ENCODE measurements around the gene SLC22A4. TPM values are rescaled to one million over a fixed set of nuclear protein-coding genes. Genes with fewer than 3 reads are reported as not detected.

The SLC22A4 gene
- total RNA-seq, 1 donor from 2014 or later = 0.06 TPM

DNA sequence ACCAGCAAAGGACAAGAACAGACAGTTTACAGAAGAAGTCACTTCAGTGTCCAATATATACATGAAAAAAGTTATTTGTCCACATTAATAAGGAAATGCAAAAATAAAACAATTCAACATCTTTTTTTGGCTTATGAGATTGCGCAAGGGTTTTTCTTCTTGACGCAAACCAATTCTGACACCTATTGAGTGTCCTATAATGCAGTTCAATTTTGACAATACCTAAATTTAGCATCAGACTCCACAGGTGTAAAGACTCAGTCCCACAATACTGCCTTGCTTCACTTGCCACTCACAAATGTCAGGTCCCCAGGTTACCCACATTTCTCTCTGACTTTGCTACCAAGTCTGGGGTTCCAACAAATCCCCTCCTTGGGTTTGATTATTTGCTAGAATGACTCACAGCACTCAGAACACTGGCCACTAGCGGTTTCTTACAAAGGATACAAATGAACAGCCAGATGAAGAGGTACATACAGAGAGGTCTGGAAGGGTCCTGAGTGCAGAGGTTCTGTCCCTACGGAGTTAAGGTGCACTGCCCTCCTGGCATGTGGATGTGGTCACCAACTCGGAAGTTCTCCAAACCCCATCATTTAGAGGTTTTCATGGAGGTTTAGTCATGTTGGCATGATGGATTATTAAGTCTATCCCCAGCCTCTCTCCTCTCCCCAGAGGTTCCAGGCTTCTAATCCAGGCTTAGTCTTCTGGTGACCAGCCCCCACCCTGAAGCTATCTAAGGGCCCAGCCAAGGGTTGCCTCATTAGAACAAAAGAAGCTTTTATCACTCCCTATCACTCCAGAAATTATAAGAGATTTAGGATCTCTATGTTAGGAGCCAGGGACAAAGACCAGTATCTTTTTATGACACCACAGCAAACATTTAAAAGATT lies 48.3 kb downstream of the SLC22A4 start:
- peaks cover 6% of the 10 kb centered on the region for H3K4me1 Mint-ChIP-seq
- no peaks in the 10 kb centered on the region for H4K20me1 ChIP-seq (ENCODE audit: low read depth)
- no peaks in the 10 kb centered on the region for H3K9me3 ChIP-seq (ENCODE audit: low read depth)
- H3K27me3 ChIP-seq = no peaks in the 10 kb centered on the region
- H3K27me3 Mint-ChIP-seq (ENCODE audit: insufficient read depth, low read depth) = peaks cover 2% of the 10 kb centered on the region
- DNase-seq (ENCODE audit: low spot score) = no peak
- no peak overlapping the region for H3K9ac ChIP-seq
- no peak overlapping the region for H3K4me2 ChIP-seq
- no peak overlapping the region for H3K4me3 Mint-ChIP-seq
- TF ChIP-seq CTCF (IDR thresholded peaks at IDR 0.05) (no peak), EZH2phosphoT487 (IDR thresholded peaks at IDR 0.05) (no peak), EZH2 (IDR thresholded peaks at IDR 0.05) (no peak)
- H2AFZ ChIP-seq (replicated peaks) = no peak overlapping the region
- peaks cover 2% of the 10 kb centered on the region for H3K36me3 Mint-ChIP-seq
- no peaks in the 10 kb centered on the region for H3F3A ChIP-seq (ENCODE audit: low read depth)
- H3K4me1 ChIP-seq = no peaks in the 10 kb centered on the region
- no peaks in the 10 kb centered on the region for H3K79me2 ChIP-seq (ENCODE audit: low read depth)
- peaks cover 13% of the 10 kb centered on the region for H3K9me3 Mint-ChIP-seq
- H3K4me3 ChIP-seq = no peak overlapping the region
- no peak overlapping the region for H3K27ac Mint-ChIP-seq
- no peaks in the 10 kb centered on the region for H3K36me3 ChIP-seq
- H3K27ac ChIP-seq = no peak overlapping the region

DNA sequence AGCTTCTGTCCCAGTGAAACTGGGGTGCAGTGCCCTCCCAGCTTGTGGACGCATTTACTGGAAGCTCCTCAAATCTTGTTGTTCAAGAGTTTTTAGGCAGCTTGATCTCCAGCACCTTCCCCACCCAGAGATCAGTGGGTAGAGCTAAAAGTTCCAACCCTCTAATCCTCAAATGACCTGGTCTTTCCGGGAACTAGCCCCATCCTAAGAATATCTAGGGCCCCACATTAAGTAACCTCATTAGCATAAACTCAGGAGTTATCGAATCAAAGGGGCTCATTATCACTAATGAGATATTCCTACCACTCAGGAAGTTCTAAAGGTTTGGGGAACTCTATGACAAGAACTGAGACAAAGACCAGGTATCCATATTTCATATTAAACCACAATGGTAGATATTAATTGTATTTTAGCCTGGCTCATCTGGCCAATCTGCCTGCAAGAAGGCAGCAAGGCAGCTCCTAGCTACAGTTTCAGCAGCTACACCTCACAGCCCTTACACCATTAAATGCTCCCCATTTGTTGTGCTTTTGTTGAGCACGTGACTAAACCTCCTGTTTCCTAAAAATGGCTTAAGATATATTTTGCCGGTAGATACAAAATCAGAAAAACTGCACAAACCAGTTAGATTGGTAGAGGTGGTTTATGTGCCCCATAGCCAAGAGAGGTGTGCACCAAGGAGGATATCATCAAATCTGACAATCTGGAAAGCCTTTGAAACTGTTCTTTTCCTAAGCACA lies 50.8 kb downstream of the SLC22A4 start:
- H3K27ac ChIP-seq = no peak overlapping the region
- no peak for DNase-seq (ENCODE audit: low spot score)
- peaks cover 24% of the 10 kb centered on the region for H3K9me3 Mint-ChIP-seq
- no peak overlapping the region for H3K9ac ChIP-seq
- no peaks in the 10 kb centered on the region for H3K36me3 ChIP-seq
- no peaks in the 10 kb centered on the region for H3F3A ChIP-seq (ENCODE audit: low read depth)
- H3K27me3 Mint-ChIP-seq (ENCODE audit: insufficient read depth, low read depth) = peaks cover 4% of the 10 kb centered on the region
- no peak overlapping the region for H3K4me3 Mint-ChIP-seq
- H3K36me3 Mint-ChIP-seq = peaks cover 8% of the 10 kb centered on the region
- no peak overlapping the region for H3K27ac Mint-ChIP-seq
- no peaks in the 10 kb centered on the region for H3K79me2 ChIP-seq (ENCODE audit: low read depth)
- H3K4me2 ChIP-seq = no peak overlapping the region
- H2AFZ ChIP-seq (replicated peaks) = no peak overlapping the region
- no peak overlapping the region for H3K4me3 ChIP-seq
- no peaks in the 10 kb centered on the region for H3K27me3 ChIP-seq
- H3K9me3 ChIP-seq (ENCODE audit: low read depth) = no peaks in the 10 kb centered on the region
- no peaks in the 10 kb centered on the region for H3K4me1 ChIP-seq
- TF ChIP-seq EZH2 (IDR thresholded peaks at IDR 0.05) (no peak), CTCF (IDR thresholded peaks at IDR 0.05) (no peak), EZH2phosphoT487 (IDR thresholded peaks at IDR 0.05) (no peak)
- H3K4me1 Mint-ChIP-seq = peaks cover 6% of the 10 kb centered on the region
- no peaks in the 10 kb centered on the region for H4K20me1 ChIP-seq (ENCODE audit: low read depth)

GRCh38 chr5:132353486-132353995 lies 59.3 kb downstream of the SLC22A4 start:
- Histone ChIP-seq H3F3A (ENCODE audit: low read depth) (no peaks in the 10 kb centered on the region), H3K4me1 (no peaks in the 10 kb centered on the region), H3K9ac (no peak overlapping the region), H2AFZ (replicated peaks) (no peak overlapping the region), H3K9me3 (ENCODE audit: low read depth) (no peaks in the 10 kb centered on the region), H3K4me3 (no peak overlapping the region), H3K27ac (no peak overlapping the region), H3K36me3 (no peaks in the 10 kb centered on the region), H3K27me3 (no peaks in the 10 kb centered on the region), H3K4me2 (no peak overlapping the region), H3K79me2 (ENCODE audit: low read depth) (no peaks in the 10 kb centered on the region), H4K20me1 (ENCODE audit: low read depth) (no peaks in the 10 kb centered on the region)
- Mint-ChIP-seq H3K27me3 (ENCODE audit: insufficient read depth, low read depth) (peaks cover 5% of the 10 kb centered on the region), H3K4me3 (no peak overlapping the region), H3K27ac (no peak overlapping the region), H3K36me3 (peaks cover 4% of the 10 kb centered on the region), H3K4me1 (no peaks in the 10 kb centered on the region), H3K9me3 (peaks cover 12% of the 10 kb centered on the region)
- no peak for TF ChIP-seq EZH2 (IDR thresholded peaks at IDR 0.05)
- no peak for DNase-seq (ENCODE audit: low spot score)
